Trophoblast cell (in vitro differentiated cells and primary cell): Measurements from ENCODE around the gene RHBDL1.
A peak's percentile ranks its signal among the peaks of the same experiment; 100 is the strongest.

Experiments
- DNase-seq, 2 donors: peaks; one replicate each; pipeline ENCODE4 v3.0.0-alpha.2; 2016
- H2AFZ ChIP-seq: 2 replicates; pipeline ENCODE4 v1.6.1; 2013; ENCODE audit warnings: low read length, moderate library complexity, mild to moderate bottlenecking; ENCODE audit not compliant: insufficient read depth, poor library complexity
- H2AK5ac ChIP-seq: 2 replicates; pipeline ENCODE4 v1.6.1; 2013; ENCODE audit warnings: mild to moderate bottlenecking, low read length
- H2BK120ac ChIP-seq: 2 replicates; pipeline ENCODE4 v1.6.1; 2013; ENCODE audit warnings: low read length, mild to moderate bottlenecking, moderate library complexity; ENCODE audit not compliant: insufficient read depth, poor library complexity
- H2BK12ac ChIP-seq: 2 replicates; pipeline ENCODE4 v1.6.1; 2013; ENCODE audit warnings: mild to moderate bottlenecking, low read length, moderate library complexity
- H2BK5ac ChIP-seq: 2 replicates; pipeline ENCODE4 v1.6.1; 2013; ENCODE audit warnings: low read length, low read depth, moderate library complexity, mild to moderate bottlenecking; ENCODE audit not compliant: poor library complexity
- H3K14ac ChIP-seq: 2 replicates; pipeline ENCODE4 v1.6.1; 2013; ENCODE audit warnings: mild to moderate bottlenecking, low read length
- H3K18ac ChIP-seq: 2 replicates; pipeline ENCODE4 v1.6.1; 2013; ENCODE audit warnings: mild to moderate bottlenecking, low read length
- H3K23ac ChIP-seq: 2 replicates; pipeline ENCODE4 v1.6.1; 2013; ENCODE audit warnings: low read length
- H3K27ac ChIP-seq: 2 replicates; pipeline ENCODE4 v1.5.1; 2013; ENCODE audit warnings: low read depth, mild to moderate bottlenecking, inconsistent platforms, low read length, moderate library complexity
- H3K27me3 ChIP-seq: 2 replicates; pipeline ENCODE4 v1.6.1; 2013; ENCODE audit warnings: inconsistent platforms, mild to moderate bottlenecking, low read length, moderate library complexity; ENCODE audit not compliant: insufficient read depth
- H3K36me3 ChIP-seq, 2 experiments: 1 replicate in 1 of 2; 2 replicates in 1 of 2; pipeline ENCODE4 v1.6.1; 2013; ENCODE audit warnings: low read length in 2 of 2, mild to moderate bottlenecking in 2 of 2, moderate library complexity in 1 of 2; ENCODE audit not compliant: insufficient read depth in 2 of 2, control insufficient read depth in 1 of 2
- H3K4ac ChIP-seq: 2 replicates; pipeline ENCODE4 v1.6.1; 2013; ENCODE audit warnings: low read depth, mild to moderate bottlenecking, low read length, moderate library complexity
- H3K4me1 ChIP-seq, 2 experiments: 1 replicate in 1 of 2; 2 replicates in 1 of 2; pipeline ENCODE4 v1.6.1; 2013; ENCODE audit warnings: low read length in 2 of 2, mild to moderate bottlenecking in 2 of 2, moderate library complexity in 1 of 2; ENCODE audit not compliant: insufficient read depth in 2 of 2, control insufficient read depth in 1 of 2
- H3K4me2 ChIP-seq: 2 replicates; pipeline ENCODE4 v1.6.1; 2013; ENCODE audit warnings: inconsistent platforms, mild to moderate bottlenecking, low read length, moderate library complexity
- H3K4me3 ChIP-seq: 2 replicates; pipeline ENCODE4 v1.5.1; 2013; ENCODE audit warnings: mild to moderate bottlenecking, low read depth, low read length, inconsistent platforms
- H3K79me1 ChIP-seq: one replicate; pipeline ENCODE4 v1.6.1; 2013; ENCODE audit warnings: low read length
- H3K79me2 ChIP-seq: 2 replicates; pipeline ENCODE4 v1.6.1; 2013; ENCODE audit warnings: low read length, mild to moderate bottlenecking; ENCODE audit not compliant: control insufficient read depth, insufficient read depth, poor library complexity
- H3K9ac ChIP-seq: 2 replicates; pipeline ENCODE4 v1.6.1; 2013; ENCODE audit warnings: mild to moderate bottlenecking, low read length
- H3K9me3 ChIP-seq: 2 replicates; pipeline ENCODE4 v1.6.1; 2013; ENCODE audit warnings: low read depth, mild to moderate bottlenecking, control low read depth, inconsistent platforms, low read length; ENCODE audit not compliant: insufficient read depth
- H4K12ac ChIP-seq: 2 replicates; pipeline ENCODE4 v1.6.1; 2013; ENCODE audit warnings: low read depth, mild to moderate bottlenecking, low read length, moderate library complexity
- H4K8ac ChIP-seq: 2 replicates; pipeline ENCODE4 v1.6.1; 2013; ENCODE audit warnings: low read depth, mild to moderate bottlenecking, low read length, moderate library complexity
- H4K91ac ChIP-seq: one replicate; pipeline ENCODE4 v1.6.1; 2013; ENCODE audit warnings: low read depth, mild to moderate bottlenecking, low read length, moderate library complexity
- WGBS: extraction: QIAGEN DNeasy Blood & Tissue Kit; methylation state at CpG from one replicate; pipeline ENCODE4 v1.1.7; 2013; ENCODE audit warnings: missing lambda C conversion rate; ENCODE audit not compliant: insufficient read length, insufficient coverage; ENCODE audit errors: extremely low coverage; 5-methylcytosine and 5-hydroxymethylcytosine counted together

Gene RHBDL1

DNA sequence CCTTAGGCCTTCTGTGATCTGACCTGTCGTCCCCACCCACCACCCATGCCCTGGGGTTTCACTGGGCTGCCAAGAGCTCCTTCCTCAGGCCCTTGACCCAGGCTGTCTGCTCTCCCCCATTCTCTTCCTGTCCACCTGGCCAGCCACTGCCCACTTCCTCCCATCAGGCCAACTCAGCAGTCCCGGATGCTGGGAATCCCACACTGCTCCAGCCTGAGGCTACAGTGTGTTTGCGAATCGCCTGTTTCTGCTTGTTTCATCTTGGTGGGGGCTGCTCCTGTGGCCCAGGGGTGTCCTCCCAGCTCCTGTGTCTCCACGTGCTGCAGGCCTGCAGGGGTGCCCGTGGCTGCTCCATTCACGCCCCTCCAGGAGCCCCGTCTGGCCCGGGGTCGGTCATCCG, 38.6 kb downstream of the RHBDL1 start:
- Histone ChIP-seq H3K9ac (no peak overlapping the region), H3K79me2 (no peaks in the 10 kb centered on the region), H3K23ac (no peak overlapping the region), H2BK120ac (no peak overlapping the region), H4K12ac (no peak overlapping the region), H3K4ac (no peak overlapping the region), H3K18ac (no peak overlapping the region), H2AFZ (no peak overlapping the region), H3K79me1 (peaks cover 2% of the 10 kb centered on the region), H4K8ac (peak overlapping the region; percentile 74), H2BK5ac (no peak overlapping the region), H4K91ac (peak overlapping the region; percentile 20), H2AK5ac (no peak overlapping the region), H3K9me3 (peaks cover 12% of the 10 kb centered on the region), H3K4me1 (peaks cover 18 to 19% of the 10 kb centered on the region in 2 experiments), H3K14ac (no peak overlapping the region), H2BK12ac (no peak overlapping the region), H3K27me3 (peaks cover 12% of the 10 kb centered on the region), H3K4me2 (no peak overlapping the region), H3K4me3 (no peak overlapping the region), H3K27ac (peak overlapping the region; percentile 29), H3K36me3 (no peaks in the 10 kb centered on the region)
- peak; percentile 46 to 55 for DNase-seq
- no CpG with 5 or more reads among the region's 11 CpGs for WGBS

DNA sequence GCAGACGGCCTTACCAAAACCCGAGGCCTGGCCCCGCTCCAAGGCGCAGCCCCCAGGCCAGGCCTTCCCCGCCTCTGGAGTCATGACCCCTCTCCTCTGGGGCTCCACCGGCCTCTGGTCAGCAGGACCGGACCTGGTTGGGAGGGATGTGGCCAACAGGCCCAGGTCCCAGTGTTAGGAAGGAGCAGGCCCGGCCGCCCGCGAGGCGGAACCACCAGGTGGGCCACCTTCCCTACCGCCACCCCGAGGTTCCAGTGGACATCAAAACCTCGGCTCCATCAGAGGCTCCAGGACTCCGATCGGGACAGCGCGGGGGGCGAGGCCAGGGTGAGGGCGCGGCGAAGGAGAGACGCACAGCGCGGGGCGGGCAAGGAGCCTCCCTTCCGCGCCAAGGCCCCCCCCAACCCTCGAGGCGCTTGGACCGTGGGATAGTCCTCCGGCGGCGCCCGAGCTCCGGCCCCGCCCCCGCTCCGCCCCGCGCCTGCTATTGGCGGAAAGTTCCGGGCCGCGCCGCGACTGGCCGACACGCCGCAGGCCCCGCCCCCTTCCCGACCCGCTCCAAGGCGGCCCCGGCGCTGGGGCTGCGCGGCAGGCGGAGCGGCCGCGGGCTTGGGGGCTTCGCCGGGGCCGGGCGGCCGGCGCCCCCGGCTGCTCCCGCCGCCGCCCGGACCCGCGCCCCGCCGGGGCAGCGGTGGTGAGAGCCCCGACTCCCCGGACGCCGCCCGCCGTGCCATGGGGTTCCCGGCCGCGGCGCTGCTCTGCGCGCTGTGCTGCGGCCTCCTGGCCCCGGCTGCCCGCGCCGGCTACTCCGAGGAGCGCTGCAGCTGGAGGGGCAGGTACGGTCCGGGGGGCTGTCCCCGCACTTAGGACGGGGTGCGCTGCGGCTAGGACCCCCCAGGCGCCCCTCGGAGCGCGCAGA, 39.3 kb downstream of the RHBDL1 start, which contains the start of gene METRN:
METRN (plus strand) TSS at position 561 of the 919 bp plus-strand sequence; CDS start at position 733, 172 bp downstream.
- Histone ChIP-seq H3K9ac (no peak within 1 kb of the TSS), H2BK5ac (no peak within 1 kb of the TSS), H4K12ac (no peak within 1 kb of the TSS), H3K36me3 (no peaks in the 10 kb centered on the region), H2BK120ac (no peak within 1 kb of the TSS), H3K4me3 (peak within 1 kb of the TSS; percentile 67), H3K79me2 (no peaks in the 10 kb centered on the region), H3K79me1 (peaks cover 2% of the 10 kb centered on the region), H3K27ac (peak within 1 kb of the TSS; percentile 29), H2AK5ac (no peak within 1 kb of the TSS), H4K8ac (peak within 1 kb of the TSS; percentile 74), H3K23ac (no peak within 1 kb of the TSS), H3K4me2 (peak within 1 kb of the TSS; percentile 93), H3K4me1 (peaks cover 20% of the 10 kb centered on the region in 2 experiments), H3K9me3 (peaks cover 12% of the 10 kb centered on the region), H2AFZ (no peak within 1 kb of the TSS), H4K91ac (peak within 1 kb of the TSS; percentile 20), H3K27me3 (peaks cover 12% of the 10 kb centered on the region), H2BK12ac (no peak within 1 kb of the TSS), H3K18ac (no peak within 1 kb of the TSS), H3K4ac (no peak within 1 kb of the TSS), H3K14ac (no peak within 1 kb of the TSS)
- WGBS, result no CpG with 5 or more reads among the region's 108 CpGs
- peak; percentile 86 to 93 for DNase-seq

DNA sequence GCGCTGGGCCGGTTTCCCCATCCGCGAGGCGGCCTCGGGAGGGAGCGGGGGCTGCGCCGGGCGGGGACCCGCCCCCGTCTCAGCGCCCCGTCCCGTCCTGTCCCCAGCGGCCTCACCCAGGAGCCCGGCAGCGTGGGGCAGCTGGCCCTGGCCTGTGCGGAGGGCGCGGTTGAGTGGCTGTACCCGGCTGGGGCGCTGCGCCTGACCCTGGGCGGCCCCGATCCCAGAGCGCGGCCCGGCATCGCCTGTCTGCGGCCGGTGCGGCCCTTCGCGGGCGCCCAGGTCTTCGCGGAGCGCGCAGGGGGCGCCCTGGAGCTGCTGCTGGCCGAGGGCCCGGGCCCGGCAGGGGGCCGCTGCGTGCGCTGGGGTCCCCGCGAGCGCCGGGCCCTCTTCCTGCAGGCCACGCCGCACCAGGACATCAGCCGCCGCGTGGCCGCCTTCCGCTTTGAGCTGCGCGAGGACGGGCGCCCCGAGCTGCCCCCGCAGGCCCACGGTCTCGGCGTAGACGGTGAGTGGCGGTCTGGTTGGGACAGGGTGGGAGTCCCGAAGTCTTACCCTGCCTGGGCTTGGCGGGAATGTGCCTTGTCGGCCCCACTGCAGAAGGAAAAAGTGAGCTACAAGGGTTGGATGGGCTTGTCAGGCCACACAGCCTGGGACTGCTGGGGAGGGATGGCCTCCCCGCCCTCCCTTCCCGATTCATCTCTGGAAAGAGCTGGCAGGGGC, 40.2 kb downstream of the RHBDL1 start:
- no peak overlapping the region for H2AK5ac ChIP-seq
- H4K12ac ChIP-seq, result no peak overlapping the region
- no peak overlapping the region for H3K4ac ChIP-seq
- peaks cover 4% of the 10 kb centered on the region for H3K79me1 ChIP-seq
- H2BK12ac ChIP-seq, result no peak overlapping the region
- H4K8ac ChIP-seq, result peak overlapping the region; percentile 40
- peaks cover 24 to 28% of the 10 kb centered on the region in 2 experiments for H3K4me1 ChIP-seq
- peak overlapping the region; percentile 67 for H3K4me3 ChIP-seq
- H2AFZ ChIP-seq, result no peak overlapping the region
- H2BK5ac ChIP-seq, result no peak overlapping the region
- DNase-seq, result no peak
- no peak overlapping the region for H3K9ac ChIP-seq
- peak overlapping the region; percentile 93 for H3K4me2 ChIP-seq
- no peak overlapping the region for H3K27ac ChIP-seq
- no peak overlapping the region for H3K18ac ChIP-seq
- no peak overlapping the region for H3K23ac ChIP-seq
- no CpG with 5 or more reads among the region's 74 CpGs for whole genome bisulfite sequencing
- no peaks in the 10 kb centered on the region for H3K36me3 ChIP-seq
- H3K14ac ChIP-seq, result no peak overlapping the region
- H2BK120ac ChIP-seq, result no peak overlapping the region
- H4K91ac ChIP-seq, result no peak overlapping the region
- H3K27me3 ChIP-seq, result peaks cover 12% of the 10 kb centered on the region
- H3K79me2 ChIP-seq, result peaks cover 2% of the 10 kb centered on the region
- H3K9me3 ChIP-seq, result peaks cover 12% of the 10 kb centered on the region

DNA sequence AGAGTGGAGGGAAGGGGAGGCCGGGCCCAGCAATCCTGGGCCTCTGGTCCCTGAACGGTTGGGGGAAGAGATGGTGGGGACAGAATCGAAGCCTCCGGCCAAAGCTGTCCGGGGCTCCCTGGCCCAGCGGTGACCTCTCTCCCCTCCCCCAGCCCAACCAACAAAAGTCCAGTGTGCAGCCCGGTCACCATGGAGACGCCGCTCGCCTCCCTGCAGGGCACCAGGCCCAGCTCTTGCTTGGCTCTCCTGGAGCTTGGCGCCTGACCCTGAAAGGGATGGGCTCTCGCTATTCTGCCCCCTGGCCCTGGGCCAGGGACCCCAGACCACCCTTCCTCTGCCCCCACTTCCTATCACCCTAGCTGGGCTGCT, 40.7 kb downstream of the RHBDL1 start:
- Histone ChIP-seq H3K18ac (no peak overlapping the region), H4K91ac (no peak overlapping the region), H3K27me3 (peaks cover 12% of the 10 kb centered on the region), H2BK120ac (no peak overlapping the region), H3K14ac (no peak overlapping the region), H4K12ac (no peak overlapping the region), H3K9ac (no peak overlapping the region), H3K4me2 (no peak overlapping the region), H3K4me1 (peaks cover 24 to 30% of the 10 kb centered on the region in 2 experiments), H2BK5ac (no peak overlapping the region), H4K8ac (no peak overlapping the region), H2BK12ac (no peak overlapping the region), H3K79me1 (peaks cover 9% of the 10 kb centered on the region), H3K79me2 (peaks cover 6% of the 10 kb centered on the region), H3K23ac (no peak overlapping the region), H2AK5ac (no peak overlapping the region), H3K4ac (no peak overlapping the region), H3K4me3 (no peak overlapping the region), H2AFZ (no peak overlapping the region), H3K27ac (no peak overlapping the region), H3K9me3 (peaks cover 12% of the 10 kb centered on the region), H3K36me3 (no peaks in the 10 kb centered on the region)
- no peak for DNase-seq
- no CpG with 5 or more reads among the region's 12 CpGs for WGBS
